Activated CD4-positive, alpha-beta T cell treated with anti-CD3 and anti-CD28 coated beads for 36 hours (primary cell): ENCODE results near the gene TMEM239. TPM values are rescaled to one million over a fixed set of nuclear protein-coding genes. Genes with fewer than 3 reads are reported as not detected.

ENCODE experiments used
- ATAC-seq: fragments of 200-7000 bp; cut with Tn5 transposase; one replicate; pipeline ENCODE4 v1.10.0; 2021; ENCODE audit warnings: mild to moderate bottlenecking, moderate library complexity
- CTCF ChIA-PET: fragments of 350-600 bp; sonication (Branson Sonifier 250); formaldehyde crosslinking; loops from one replicate; lab custom pipeline; 2021; ENCODE audit warnings: antibody characterized with exemption; lab: Charles Lee
- POLR2A ChIA-PET: fragments of 350-600 bp; sonication (Branson Sonifier 250); formaldehyde crosslinking; loops from one replicate; lab custom pipeline; 2021; ENCODE audit warnings: antibody characterized with exemption, inconsistent platforms; lab: Charles Lee
- DNase-seq: peaks from one replicate; pipeline ENCODE4 v3.0.0-alpha.2; 2020
- H3K27ac Mint-ChIP-seq: one replicate; pipeline ENCODE4 v1.8.0; 2021; ENCODE audit warnings: mixed read lengths
- H3K27me3 Mint-ChIP-seq: one replicate; pipeline ENCODE4 v1.8.0; 2021; ENCODE audit warnings: mixed read lengths
- H3K36me3 Mint-ChIP-seq: one replicate; pipeline ENCODE4 v1.8.0; 2021; ENCODE audit warnings: low read depth, mixed read lengths
- H3K4me1 Mint-ChIP-seq: one replicate; pipeline ENCODE4 v1.8.0; 2021; ENCODE audit warnings: mixed read lengths
- H3K4me3 Mint-ChIP-seq: one replicate; pipeline ENCODE4 v1.8.0; 2021; ENCODE audit warnings: mild to moderate bottlenecking, moderate library complexity, mixed read lengths
- H3K9me3 Mint-ChIP-seq: one replicate; pipeline ENCODE4 v1.8.0; 2021; ENCODE audit warnings: low read depth, mixed read lengths
- intact Hi-C, 2 experiments: fragments of 100-400 bp; cut with DNase I in 1 of 2; cut with micrococcal nuclease in 1 of 2; formaldehyde crosslinking; loops; one replicate each; pipeline versions ENCODE4 v1.14.2 to v1.15.1; 2022 to 2024; cut with DNase I, micrococcal nuclease
- total RNA-seq, 2 experiments: library from RNA; stranded (reverse); gene quantifications; one replicate each; pipeline ENCODE4 v1.2.3, GENCODE V29; 2021

TMEM239 gene
- total RNA-seq, 2 experiments from 2014 or later = not detected

GRCh38 chr20:2814076-2814475, 2.1 kb upstream of the TMEM239 start:
- CTCF ChIA-PET = no interaction called here
- no peaks in the 10 kb centered on the region for H3K4me1 Mint-ChIP-seq
- H3K27ac Mint-ChIP-seq = no peak overlapping the region
- DNase-seq (no peak), ATAC-seq (no peak)
- H3K4me3 Mint-ChIP-seq = no peak overlapping the region
- POLR2A ChIA-PET = no interaction called here
- no peaks in the 10 kb centered on the region for H3K36me3 Mint-ChIP-seq
- intact Hi-C loops = no loop called here
- peaks cover 30% of the 10 kb centered on the region for H3K27me3 Mint-ChIP-seq
- peaks cover 2% of the 10 kb centered on the region for H3K9me3 Mint-ChIP-seq

GRCh38 chr20:2814587-2815051, 1.5 kb upstream of the TMEM239 start, which contains the start of gene C20orf141:
Gene C20orf141 (plus strand): TSS chr20:2814987. CDS start chr20:2815185, 198 bp downstream.
- H3K27ac Mint-ChIP-seq = no peak within 1 kb of the TSS
- ChIA-PET CTCF (no interaction called here), POLR2A (no interaction called here)
- no peak for DNase-seq
- H3K4me3 Mint-ChIP-seq = no peak within 1 kb of the TSS
- ATAC-seq = no peak
- intact Hi-C loops = no loop called here
- no peaks in the 10 kb centered on the region for H3K4me1 Mint-ChIP-seq
- H3K9me3 Mint-ChIP-seq = peaks cover 2% of the 10 kb centered on the region
- H3K27me3 Mint-ChIP-seq = peaks cover 29% of the 10 kb centered on the region
- no peaks in the 10 kb centered on the region for H3K36me3 Mint-ChIP-seq

GRCh38 chr20:2815242-2815900, 793 bp upstream of the TMEM239 start:
- ChIA-PET CTCF (no interaction called here), POLR2A (no interaction called here)
- ATAC-seq (no peak), DNase-seq (no peak)
- Mint-ChIP-seq H3K9me3 (peaks cover 2% of the 10 kb centered on the region), H3K27me3 (peaks cover 34% of the 10 kb centered on the region), H3K27ac (no peak overlapping the region), H3K4me1 (peaks cover 3% of the 10 kb centered on the region), H3K4me3 (no peak overlapping the region), H3K36me3 (no peaks in the 10 kb centered on the region)
- intact Hi-C loops = no loop called here

GRCh38 chr20:2816583-2817340, 598 bp downstream of the TMEM239 start:
- no peak overlapping the region for H3K27ac Mint-ChIP-seq
- POLR2A ChIA-PET = no interaction called here
- peaks cover 10% of the 10 kb centered on the region for H3K4me1 Mint-ChIP-seq
- intact Hi-C loops = no loop called here
- ATAC-seq (peak; percentile 78), DNase-seq (peak; percentile 59)
- H3K9me3 Mint-ChIP-seq = peaks cover 2% of the 10 kb centered on the region
- CTCF ChIA-PET = interaction anchor here (0.5 kb wide), 1 partner anchor 34 kb away, joined by 3 read pairs; no protein-coding TSS in a partner anchor
- peaks cover 33% of the 10 kb centered on the region for H3K27me3 Mint-ChIP-seq
- H3K4me3 Mint-ChIP-seq = no peak overlapping the region
- no peaks in the 10 kb centered on the region for H3K36me3 Mint-ChIP-seq

- Mint-ChIP-seq H3K27me3 (peaks cover 29% of the 10 kb centered on the region), H3K27ac (no peak overlapping the region), H3K36me3 (no peaks in the 10 kb centered on the region), H3K4me1 (peaks cover 15% of the 10 kb centered on the region), H3K9me3 (peaks cover 2% of the 10 kb centered on the region), H3K4me3 (no peak overlapping the region)
- ChIA-PET CTCF (no interaction called here), POLR2A (no interaction called here)
- ATAC-seq (no peak), DNase-seq (no peak)
- intact Hi-C loops = no loop called here
Measured at GRCh38 chr20:2817341-2817726, 1.2 kb downstream of the TMEM239 start.

GRCh38 chr20:2817891-2818595, 1.9 kb downstream of the TMEM239 start:
- Mint-ChIP-seq H3K27me3 (peaks cover 26% of the 10 kb centered on the region), H3K27ac (no peak overlapping the region), H3K9me3 (no peaks in the 10 kb centered on the region), H3K36me3 (no peaks in the 10 kb centered on the region), H3K4me1 (peaks cover 15% of the 10 kb centered on the region), H3K4me3 (no peak overlapping the region)
- ATAC-seq (no peak), DNase-seq (no peak)
- intact Hi-C loops = no loop called here
- CTCF ChIA-PET = interaction anchor here (0.8 kb wide), 1 partner anchor 65 kb away, joined by 3 read pairs; no protein-coding TSS in a partner anchor
- POLR2A ChIA-PET = no interaction called here

- Mint-ChIP-seq H3K4me1 (peaks cover 15% of the 10 kb centered on the region), H3K9me3 (no peaks in the 10 kb centered on the region), H3K27ac (no peak overlapping the region), H3K36me3 (no peaks in the 10 kb centered on the region), H3K4me3 (no peak overlapping the region), H3K27me3 (peaks cover 23% of the 10 kb centered on the region)
- DNase-seq (no peak), ATAC-seq (no peak)
- CTCF ChIA-PET = interaction anchor here (1.5 kb wide), 1 partner anchor 180 kb away, joined by 3 read pairs; no protein-coding TSS in a partner anchor
- intact Hi-C loops = no loop called here
- POLR2A ChIA-PET = no interaction called here
Measured at GRCh38 chr20:2820084-2820895, 4.1 kb downstream of the TMEM239 start.

- ChIA-PET POLR2A (interaction anchor here (0.6 kb wide), 1 partner anchor 170 kb away, joined by 3 read pairs; no protein-coding TSS in a partner anchor), CTCF (interaction anchor here (0.6 to 1.5 kb wide), 4 partner anchors 13 to 180 kb away, joined by 3 read pairs; no protein-coding TSS in a partner anchor)
- Mint-ChIP-seq H3K4me1 (peaks cover 22% of the 10 kb centered on the region), H3K9me3 (no peaks in the 10 kb centered on the region), H3K27me3 (peaks cover 26% of the 10 kb centered on the region), H3K27ac (no peak overlapping the region), H3K4me3 (no peak overlapping the region), H3K36me3 (no peaks in the 10 kb centered on the region)
- intact Hi-C loops = no loop called here
- ATAC-seq (peak; percentile 25), DNase-seq (peak; percentile 33)
Measured at GRCh38 chr20:2820896-2821869, 5.0 kb downstream of the TMEM239 start.

GRCh38 chr20:2822073-2822472, 5.9 kb downstream of the TMEM239 start:
- Mint-ChIP-seq H3K36me3 (no peaks in the 10 kb centered on the region), H3K9me3 (no peaks in the 10 kb centered on the region), H3K4me3 (no peak overlapping the region), H3K4me1 (peaks cover 28% of the 10 kb centered on the region), H3K27ac (no peak overlapping the region), H3K27me3 (peaks cover 26% of the 10 kb centered on the region)
- peak; percentile 64 for ATAC-seq
- peak; percentile 50 for DNase-seq
- ChIA-PET CTCF (interaction anchor here (0.6 to 1.2 kb wide), 3 partner anchors 12 to 41 kb away, joined by 3 read pairs; no protein-coding TSS in a partner anchor), POLR2A (interaction anchor here (0.6 kb wide), 2 partner anchors 10 to 170 kb away, joined by 3 read pairs; no protein-coding TSS in a partner anchor)
- intact Hi-C loops = no loop called here

- Mint-ChIP-seq H3K27me3 (peaks cover 12% of the 10 kb centered on the region), H3K36me3 (no peaks in the 10 kb centered on the region), H3K9me3 (no peaks in the 10 kb centered on the region), H3K27ac (no peak overlapping the region), H3K4me1 (peaks cover 25% of the 10 kb centered on the region), H3K4me3 (no peak overlapping the region)
- no peak for ATAC-seq
- no peak for DNase-seq
- ChIA-PET CTCF (interaction anchor here (1.0 kb wide), 1 partner anchor 49 kb away, joined by 3 read pairs; no protein-coding TSS in a partner anchor), POLR2A (interaction anchor here (0.6 kb wide), 1 partner anchor 225 kb away, joined by 6 read pairs; no protein-coding TSS in a partner anchor)
- intact Hi-C loops = no loop called here
Measured at GRCh38 chr20:2825761-2826160, 9.6 kb downstream of the TMEM239 start.
